ENCODE data around the gene MYOZ2. TPM values are rescaled to one million over a fixed set of nuclear protein-coding genes. Genes with fewer than 3 reads are reported as not detected.
A peak's percentile ranks its signal among the peaks of the same experiment; 100 is the strongest.

The MYOZ2 gene
- total RNA-seq, 2 donors from 2014 or later: not detected

GRCh38 chr4:119149110-119149509 lies 13.5 kb downstream of the MYOZ2 start:
- H3K4me1 ChIP-seq (ENCODE audit: control insufficient read depth, insufficient read depth, low read length): no peaks in the 10 kb centered on the region
- 84 to 85% methylated on average over 4 to 7 of the region's 7 CpGs for WGBS, 2 experiments (ENCODE audit: insufficient coverage in 1 of 2, insufficient read length in 1 of 2)
- H3K4me1 Mint-ChIP-seq: peaks cover 6% of the 10 kb centered on the region
- no peak overlapping the region for H3K27ac ChIP-seq (ENCODE audit: low read depth, low read length)
- no peak overlapping the region for H3K4me3 Mint-ChIP-seq
- no peaks in the 10 kb centered on the region for H3K9me3 ChIP-seq (ENCODE audit: control insufficient read depth, low read length)
- H3K9ac ChIP-seq (ENCODE audit: extremely low read depth, low read length, poor library complexity, severe bottlenecking): no peak overlapping the region
- H3K9me3 Mint-ChIP-seq: no peaks in the 10 kb centered on the region
- TF ChIP-seq CTCF (conservative IDR thresholded peaks at IDR 0.05): no peak
- no peaks in the 10 kb centered on the region for H3K27me3 Mint-ChIP-seq (ENCODE audit: insufficient read depth)
- no peaks in the 10 kb centered on the region for H3K27me3 ChIP-seq (ENCODE audit: control insufficient read depth, insufficient read depth, low read length, poor library complexity, severe bottlenecking)
- no peak overlapping the region for H3K4me3 ChIP-seq (ENCODE audit: low read length)
- H3K27ac Mint-ChIP-seq: peak overlapping the region; percentile 53
- H3K36me3 Mint-ChIP-seq (ENCODE audit: low read depth): no peaks in the 10 kb centered on the region
- no peak for DNase-seq
- H3K36me3 ChIP-seq (ENCODE audit: control insufficient read depth, insufficient read depth, low read length): no peaks in the 10 kb centered on the region

- no peaks in the 10 kb centered on the region for H3K9me3 ChIP-seq (ENCODE audit: control insufficient read depth, low read length)
- 88 to 96% methylated on average over 2 of the region's 2 CpGs for WGBS, 2 experiments (ENCODE audit: insufficient coverage in 1 of 2, insufficient read length in 1 of 2)
- no peaks in the 10 kb centered on the region for H3K36me3 ChIP-seq (ENCODE audit: control insufficient read depth, insufficient read depth, low read length)
- DNase-seq: no peak
- H3K4me3 Mint-ChIP-seq: no peak overlapping the region
- no peaks in the 10 kb centered on the region for H3K9me3 Mint-ChIP-seq
- no peaks in the 10 kb centered on the region for H3K27me3 ChIP-seq (ENCODE audit: control insufficient read depth, insufficient read depth, low read length, poor library complexity, severe bottlenecking)
- no peak overlapping the region for H3K4me3 ChIP-seq (ENCODE audit: low read length)
- no peaks in the 10 kb centered on the region for H3K27me3 Mint-ChIP-seq (ENCODE audit: insufficient read depth)
- H3K4me1 Mint-ChIP-seq: peaks cover 6% of the 10 kb centered on the region
- H3K27ac ChIP-seq (ENCODE audit: low read depth, low read length): no peak overlapping the region
- no peak for TF ChIP-seq CTCF (conservative IDR thresholded peaks at IDR 0.05)
- H3K4me1 ChIP-seq (ENCODE audit: control insufficient read depth, insufficient read depth, low read length): no peaks in the 10 kb centered on the region
- no peak overlapping the region for H3K9ac ChIP-seq (ENCODE audit: extremely low read depth, low read length, poor library complexity, severe bottlenecking)
- no peak overlapping the region for H3K27ac Mint-ChIP-seq
- no peaks in the 10 kb centered on the region for H3K36me3 Mint-ChIP-seq (ENCODE audit: low read depth)
These were observed 15.5 kb downstream of the MYOZ2 start for GRCh38 chr4:119151161-119151560.

- WGBS, 2 experiments (ENCODE audit: insufficient coverage in 1 of 2, insufficient read length in 1 of 2): 87 to 100% methylated on average over 1 to 2 of the region's 2 CpGs
- Histone ChIP-seq H3K27ac (ENCODE audit: low read depth, low read length) (no peak overlapping the region), H3K4me3 (ENCODE audit: low read length) (no peak overlapping the region), H3K9ac (ENCODE audit: extremely low read depth, low read length, poor library complexity, severe bottlenecking) (no peak overlapping the region), H3K4me1 (ENCODE audit: control insufficient read depth, insufficient read depth, low read length) (no peaks in the 10 kb centered on the region), H3K9me3 (ENCODE audit: control insufficient read depth, low read length) (no peaks in the 10 kb centered on the region), H3K27me3 (ENCODE audit: control insufficient read depth, insufficient read depth, low read length, poor library complexity, severe bottlenecking) (no peaks in the 10 kb centered on the region), H3K36me3 (ENCODE audit: control insufficient read depth, insufficient read depth, low read length) (no peaks in the 10 kb centered on the region)
- Mint-ChIP-seq H3K4me3 (no peak overlapping the region), H3K27me3 (ENCODE audit: insufficient read depth) (no peaks in the 10 kb centered on the region), H3K4me1 (peaks cover 6% of the 10 kb centered on the region), H3K36me3 (ENCODE audit: low read depth) (no peaks in the 10 kb centered on the region), H3K9me3 (no peaks in the 10 kb centered on the region), H3K27ac (no peak overlapping the region)
- TF ChIP-seq CTCF (conservative IDR thresholded peaks at IDR 0.05): no peak
- DNase-seq: no peak
These were observed 17.1 kb downstream of the MYOZ2 start for GRCh38 chr4:119152741-119153140.
